Umbilical cord (tissue), 2 donors: ENCODE measurements around the gene HBG1. TPM values are rescaled to one million over a fixed set of nuclear protein-coding genes. Genes with fewer than 3 reads are reported as not detected.
A peak's percentile ranks its signal among the peaks of the same experiment; 100 is the strongest.
"Not testable (repeated sequence)": the region's sequence is repeated elsewhere in the genome, so short reads cannot be mapped to it uniquely, and the experiment has no call there.

Experiments
- DNase-seq: peaks from one replicate; pipeline ENCODE4 v3.0.0-alpha.2; 2015; ENCODE audit warnings: low spot score
- total RNA-seq: library from RNA; depleted of rRNA; stranded (reverse); fragments of >200 nt; gene quantifications from one replicate; pipeline ENCODE4 v1.2.3, GENCODE V29; 2014; ENCODE audit warnings: low replicate concordance; ENCODE audit not compliant: insufficient read depth

Gene HBG1
- 278 TPM for total RNA-seq

DNA sequence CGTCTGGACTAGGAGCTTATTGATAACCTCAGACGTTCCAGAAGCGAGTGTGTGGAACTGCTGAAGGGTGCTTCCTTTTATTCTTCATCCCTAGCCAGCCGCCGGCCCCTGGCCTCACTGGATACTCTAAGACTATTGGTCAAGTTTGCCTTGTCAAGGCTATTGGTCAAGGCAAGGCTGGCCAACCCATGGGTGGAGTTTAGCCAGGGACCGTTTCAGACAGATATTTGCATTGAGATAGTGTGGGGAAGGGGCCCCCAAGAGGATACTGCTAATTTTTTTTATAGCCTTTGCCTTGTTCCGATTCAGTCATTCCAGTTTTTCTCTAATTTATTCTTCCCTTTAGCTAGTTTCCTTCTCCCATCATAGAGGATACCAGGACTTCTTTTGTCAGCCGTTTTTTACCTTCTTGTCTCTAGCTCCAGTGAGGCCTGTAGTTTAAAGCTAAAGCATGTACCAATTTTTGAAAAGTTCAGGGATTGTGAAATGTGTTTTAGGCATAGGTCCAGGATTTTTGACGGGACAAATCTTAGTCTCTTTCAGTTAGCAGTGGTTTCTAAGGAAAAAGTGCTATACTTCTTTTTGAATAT is at the start of gene HBG1:
TSS of gene HBG1 (minus strand) at position 51 of the 590 bp plus-strand sequence. CDS start 53 bp downstream, outside the sequence.
- DNase-seq: peak; percentile 52

DNA sequence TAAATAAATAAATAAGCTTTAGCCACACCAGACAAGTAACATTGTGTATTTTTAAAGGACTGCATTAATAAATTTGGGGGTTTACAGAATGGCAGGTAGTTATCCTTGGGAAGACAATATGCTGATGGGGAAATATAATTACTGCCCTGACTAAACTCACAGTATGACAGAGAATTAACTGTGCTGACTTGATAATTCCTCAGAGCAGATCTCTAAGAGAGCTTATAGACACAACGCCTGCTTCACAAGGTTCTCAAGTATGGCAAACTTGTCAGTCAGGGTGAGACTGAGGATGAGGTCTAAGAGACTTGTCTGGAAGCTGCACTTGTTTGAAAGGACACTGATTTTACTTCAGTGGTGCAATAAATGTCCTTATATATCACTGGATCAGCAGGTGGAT is 48.8 kb upstream of the HBG1 start:
- no peak for DNase-seq

DNA sequence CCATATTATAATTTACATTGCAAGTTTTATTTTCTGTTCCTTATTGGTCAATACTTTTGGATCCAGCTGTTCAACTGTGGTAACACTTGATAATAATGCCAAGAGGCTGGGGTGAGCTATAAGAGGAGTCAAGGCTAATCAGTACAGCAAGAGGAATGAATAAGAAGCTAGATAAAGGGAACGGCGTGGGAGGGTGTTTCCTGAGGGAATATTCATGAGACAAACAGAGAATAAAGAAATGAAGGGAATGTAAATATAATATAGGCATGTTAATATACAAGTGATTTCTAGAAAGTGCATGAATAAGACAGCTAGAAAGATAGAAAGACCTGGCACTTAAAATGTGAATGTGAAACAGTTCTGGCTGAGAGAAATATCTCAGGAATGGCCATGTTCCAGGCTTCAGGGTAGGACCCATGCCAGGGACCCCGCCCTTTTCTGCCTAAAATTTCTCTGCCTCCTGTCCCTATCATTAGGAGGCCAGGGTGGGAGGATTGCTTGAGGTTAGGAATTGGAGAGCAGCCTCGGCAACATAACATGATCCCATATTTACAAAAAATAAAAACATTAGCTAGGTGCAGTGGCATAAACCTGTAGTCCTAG is 48.2 kb upstream of the HBG1 start:
- DNase-seq: no peak

DNA sequence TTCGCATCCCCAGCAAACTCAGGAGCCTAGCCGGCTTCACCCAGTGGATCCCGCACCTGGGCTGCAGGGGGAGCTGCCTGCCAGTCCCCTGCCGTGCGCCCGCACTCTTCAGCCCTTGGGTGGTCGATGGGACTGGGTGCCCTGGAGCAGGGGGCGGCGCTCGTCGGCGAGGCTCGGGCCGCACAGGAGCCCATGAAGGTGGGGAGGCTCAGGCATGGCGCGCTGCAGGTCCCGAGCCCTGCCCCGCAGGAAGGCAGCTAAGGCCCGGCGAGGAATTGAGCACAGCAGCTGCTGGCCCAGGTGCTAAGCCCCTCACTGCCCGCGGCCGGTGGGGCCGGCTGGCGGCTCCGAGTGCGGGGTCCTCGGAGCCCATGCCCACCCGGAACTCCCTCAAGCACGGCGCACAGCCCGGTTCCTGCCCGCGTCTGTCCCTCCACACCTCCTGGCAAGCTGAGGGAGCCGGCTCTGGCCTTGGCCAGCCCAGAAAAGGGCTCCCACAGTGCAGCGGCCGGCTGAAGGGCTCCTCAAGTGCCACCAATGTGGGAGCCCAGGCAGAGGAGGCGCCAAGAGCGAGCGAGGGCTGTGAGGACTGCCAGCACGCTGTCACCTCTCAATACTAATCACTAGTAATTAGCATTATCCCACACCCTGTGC is 44.8 kb upstream of the HBG1 start:
- DNase-seq: not testable (repeated sequence)

DNA sequence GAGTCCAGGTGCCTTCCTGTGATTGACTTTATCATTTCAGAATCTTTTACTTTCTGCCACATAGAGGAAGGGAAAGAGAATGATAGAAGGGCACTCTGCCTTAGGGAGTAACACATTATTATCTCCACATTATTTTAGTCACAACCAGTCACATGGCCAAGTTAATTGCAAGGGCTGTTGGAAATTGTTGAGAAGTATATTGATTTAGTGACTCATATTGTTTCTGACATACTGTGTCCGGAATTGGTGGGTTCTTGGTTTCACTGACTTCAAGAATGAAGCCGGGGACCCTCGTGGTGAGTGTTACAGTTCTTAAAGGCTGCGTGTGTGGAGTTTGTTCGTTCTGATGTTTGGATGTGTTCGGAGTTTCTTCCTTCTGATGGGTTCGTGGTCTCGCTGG is 43.4 kb upstream of the HBG1 start:
- DNase-seq: no peak

DNA sequence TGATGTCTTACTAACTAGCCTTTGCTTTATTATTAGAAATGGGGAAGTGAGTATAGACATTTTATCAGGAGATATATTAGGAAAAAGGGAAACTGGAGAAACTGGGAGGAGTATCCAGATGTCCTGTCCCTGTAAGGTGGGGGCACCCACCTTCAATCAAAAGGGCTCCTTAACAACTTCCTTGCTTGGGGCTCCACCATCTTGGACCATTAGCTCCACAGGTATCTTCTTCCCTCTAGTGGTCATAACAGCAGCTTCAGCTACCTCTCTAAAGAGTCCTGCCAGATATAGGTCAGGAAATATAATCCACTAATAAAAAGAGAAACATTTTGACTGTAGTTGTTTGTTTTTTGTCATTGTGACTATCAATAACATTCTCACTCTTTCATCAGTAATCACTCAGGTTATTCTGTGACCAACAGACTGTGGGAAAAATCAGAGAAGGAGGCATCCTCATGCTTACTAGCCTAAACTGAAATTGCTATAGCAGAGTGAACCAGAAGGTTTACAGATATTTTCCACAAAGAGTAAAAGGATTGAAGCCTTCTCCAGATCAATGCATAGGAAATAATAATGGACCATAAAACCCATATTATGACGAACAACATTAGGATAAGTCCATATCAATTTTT is 41.7 kb upstream of the HBG1 start:
- DNase-seq: no peak

DNA sequence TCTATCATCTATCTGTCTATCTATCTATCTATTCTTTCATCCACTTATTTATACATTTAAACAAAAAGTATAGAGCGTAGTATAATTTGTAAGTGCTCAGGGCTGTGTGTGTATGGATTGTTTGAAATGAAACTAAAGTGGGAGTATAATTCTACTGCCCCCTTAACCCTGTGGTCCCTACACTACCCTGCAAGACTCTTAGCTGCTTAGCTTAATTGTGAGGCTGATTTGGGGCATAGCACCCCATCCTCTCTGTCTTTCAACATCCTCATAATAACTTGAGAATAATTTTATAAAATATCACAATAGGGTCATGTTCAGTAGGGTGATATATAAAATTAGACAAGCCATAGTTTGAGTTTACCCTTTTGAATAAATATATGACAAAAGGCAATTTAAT is 40.4 kb upstream of the HBG1 start:
- no peak for DNase-seq

DNA sequence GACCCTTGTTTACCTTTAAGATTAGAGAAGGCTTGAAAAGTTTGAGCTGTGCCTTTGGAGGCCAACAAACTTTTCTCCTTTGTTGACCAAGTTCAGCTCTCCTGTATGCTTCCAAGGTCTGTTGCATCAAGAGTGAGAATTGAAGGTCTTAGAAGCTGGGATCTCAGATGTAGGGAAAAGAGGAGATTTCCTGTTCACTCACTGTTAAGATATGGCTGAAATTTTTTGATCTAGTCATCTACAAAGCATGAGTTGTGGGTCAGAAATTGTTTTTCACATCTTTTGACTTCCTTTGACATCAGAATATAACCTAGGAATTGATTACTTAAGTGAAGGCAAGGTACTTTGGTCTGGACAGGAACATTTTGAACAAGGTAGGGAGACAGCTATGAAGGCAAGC is 40.0 kb upstream of the HBG1 start:
- no peak for DNase-seq

DNA sequence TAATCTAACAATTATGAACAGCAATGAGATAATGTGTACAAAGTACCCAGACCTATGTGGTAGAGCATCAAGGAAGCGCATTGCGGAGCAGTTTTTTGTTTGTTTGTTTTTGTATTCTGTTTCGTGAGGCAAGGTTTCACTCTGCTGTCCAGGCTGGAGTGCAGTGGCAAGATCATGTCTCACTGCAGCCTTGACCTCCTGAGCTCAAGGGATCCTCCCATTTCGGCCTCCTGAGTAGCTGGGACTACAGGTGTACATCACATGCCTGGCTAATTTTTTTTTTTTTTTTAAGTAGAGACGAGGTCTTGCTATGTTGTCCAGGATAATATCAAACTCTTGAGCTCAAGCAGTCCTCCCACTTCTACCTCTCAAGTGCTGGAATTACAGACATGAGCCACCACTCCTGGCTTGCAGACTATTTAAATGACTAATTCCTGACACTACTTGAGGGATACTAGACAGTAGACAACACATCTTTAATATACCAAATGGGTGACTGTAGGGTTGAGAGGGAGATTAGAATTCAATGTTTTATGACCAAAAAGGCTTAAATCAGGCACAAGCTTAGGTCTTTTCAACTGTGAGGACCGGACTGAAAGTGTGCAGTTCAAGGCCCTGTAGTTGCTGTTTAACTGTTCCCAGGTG is 39.4 kb upstream of the HBG1 start:
- no peak for DNase-seq

DNA sequence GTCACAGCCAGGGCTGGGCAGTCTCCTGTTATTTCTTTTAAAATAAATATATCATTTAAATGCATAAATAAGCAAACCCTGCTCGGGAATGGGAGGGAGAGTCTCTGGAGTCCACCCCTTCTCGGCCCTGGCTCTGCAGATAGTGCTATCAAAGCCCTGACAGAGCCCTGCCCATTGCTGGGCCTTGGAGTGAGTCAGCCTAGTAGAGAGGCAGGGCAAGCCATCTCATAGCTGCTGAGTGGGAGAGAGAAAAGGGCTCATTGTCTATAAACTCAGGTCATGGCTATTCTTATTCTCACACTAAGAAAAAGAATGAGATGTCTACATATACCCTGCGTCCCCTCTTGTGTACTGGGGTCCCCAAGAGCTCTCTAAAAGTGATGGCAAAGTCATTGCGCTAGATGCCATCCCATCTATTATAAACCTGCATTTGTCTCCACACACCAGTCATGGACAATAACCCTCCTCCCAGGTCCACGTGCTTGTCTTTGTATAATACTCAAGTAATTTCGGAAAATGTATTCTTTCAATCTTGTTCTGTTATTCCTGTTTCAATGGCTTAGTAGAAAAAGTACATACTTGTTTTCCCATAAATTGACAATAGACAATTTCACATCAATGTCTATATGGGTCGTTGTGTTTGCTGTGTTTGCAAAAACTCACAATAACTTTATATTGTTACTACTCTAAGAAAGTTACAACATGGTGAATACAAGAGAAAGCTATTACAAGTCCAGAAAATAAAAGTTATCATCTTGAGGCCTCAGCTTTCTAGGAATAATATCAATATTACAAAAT is 38.6 kb upstream of the HBG1 start:
- DNase-seq: peak; percentile 62

DNA sequence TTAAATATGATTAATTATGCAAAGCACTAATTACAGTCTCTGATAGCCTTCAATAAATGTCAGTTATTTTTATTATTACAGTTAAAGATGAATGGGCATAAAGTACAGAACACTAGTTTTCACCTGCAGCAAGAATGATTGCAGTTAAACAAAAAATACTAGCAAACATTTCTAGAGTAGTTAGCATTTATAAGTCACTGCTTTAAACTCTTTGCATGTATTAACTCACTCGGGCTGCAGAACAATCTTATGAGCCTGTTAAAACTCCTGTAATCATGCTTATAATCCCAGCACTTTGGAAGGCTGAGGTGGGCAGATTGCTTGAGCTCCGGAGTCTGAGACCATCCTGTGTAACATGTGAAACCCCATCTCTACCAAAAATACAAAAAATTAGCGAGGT is 37.2 kb upstream of the HBG1 start:
- DNase-seq: no peak

DNA sequence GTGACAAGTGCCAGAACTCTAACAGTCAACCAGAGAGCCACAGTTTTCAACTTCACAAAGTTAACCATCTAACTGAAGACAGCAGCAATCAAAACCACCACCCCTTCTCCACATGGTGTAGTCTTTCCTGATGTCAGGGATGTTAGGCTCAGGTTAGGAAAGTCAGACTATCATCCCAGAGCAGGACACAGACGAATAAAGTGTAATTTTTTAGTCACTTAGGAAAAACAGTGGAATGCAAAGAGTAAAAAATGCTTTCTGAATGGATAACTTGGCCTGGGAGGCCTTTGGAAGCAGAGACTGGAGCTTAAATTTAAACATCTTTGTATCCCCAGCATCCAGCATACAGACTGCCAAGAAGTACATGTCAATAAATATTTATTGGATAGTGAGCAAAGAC is 36.7 kb upstream of the HBG1 start:
- no peak for DNase-seq

DNA sequence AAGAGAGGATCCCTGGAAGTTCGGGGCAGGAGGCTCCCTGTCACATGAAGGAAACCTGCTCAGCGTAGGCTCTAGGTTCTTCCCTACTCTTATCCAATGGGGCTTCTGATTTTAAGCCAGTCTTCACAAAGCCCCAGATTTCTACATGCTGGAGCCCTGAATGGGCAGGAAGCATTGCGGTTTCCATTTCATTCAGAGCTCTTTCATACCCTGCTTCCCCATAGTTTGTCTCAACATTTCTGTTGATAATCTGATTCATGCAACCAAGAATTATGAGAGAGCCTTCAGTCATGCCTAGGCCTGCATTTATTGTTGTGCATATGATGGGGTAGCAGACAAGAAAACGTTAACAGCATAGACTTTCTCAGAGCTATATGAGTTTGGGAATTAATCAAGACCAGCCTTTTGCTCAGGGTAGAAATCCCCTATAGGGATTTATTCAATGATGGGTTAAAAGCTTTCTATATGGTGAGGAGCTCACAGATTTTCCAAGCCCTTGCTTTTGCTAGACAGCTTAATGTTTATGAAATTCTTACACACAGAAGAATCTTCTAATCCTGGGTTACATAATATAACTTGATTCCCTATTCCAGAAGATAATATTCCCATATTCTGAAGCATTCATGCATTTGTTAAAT is 36.2 kb upstream of the HBG1 start:
- DNase-seq: no peak

DNA sequence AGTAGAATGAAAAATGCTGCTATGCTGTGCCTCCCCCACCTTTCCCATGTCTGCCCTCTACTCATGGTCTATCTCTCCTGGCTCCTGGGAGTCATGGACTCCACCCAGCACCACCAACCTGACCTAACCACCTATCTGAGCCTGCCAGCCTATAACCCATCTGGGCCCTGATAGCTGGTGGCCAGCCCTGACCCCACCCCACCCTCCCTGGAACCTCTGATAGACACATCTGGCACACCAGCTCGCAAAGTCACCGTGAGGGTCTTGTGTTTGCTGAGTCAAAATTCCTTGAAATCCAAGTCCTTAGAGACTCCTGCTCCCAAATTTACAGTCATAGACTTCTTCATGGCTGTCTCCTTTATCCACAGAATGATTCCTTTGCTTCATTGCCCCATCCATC is 35.0 kb upstream of the HBG1 start:
- DNase-seq: no peak

DNA sequence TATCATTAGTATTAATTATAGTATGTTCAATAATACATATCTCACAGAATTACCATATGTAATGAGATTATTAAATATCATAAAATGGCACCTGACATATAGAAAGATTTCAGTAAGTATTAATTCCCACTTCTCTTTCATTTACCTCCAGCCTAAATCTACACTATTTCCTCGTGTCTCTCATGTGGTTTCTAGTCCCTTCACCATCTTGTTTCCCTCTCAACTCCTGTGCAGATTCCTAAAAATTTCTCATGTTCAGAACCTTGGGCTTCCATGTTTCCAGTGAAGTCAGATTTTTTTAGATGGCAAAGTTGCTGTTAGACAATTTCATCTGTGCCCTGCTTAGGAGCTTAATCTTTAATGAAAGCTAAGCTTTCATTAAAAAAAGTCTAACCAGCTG is 34.2 kb upstream of the HBG1 start:
- no peak for DNase-seq

DNA sequence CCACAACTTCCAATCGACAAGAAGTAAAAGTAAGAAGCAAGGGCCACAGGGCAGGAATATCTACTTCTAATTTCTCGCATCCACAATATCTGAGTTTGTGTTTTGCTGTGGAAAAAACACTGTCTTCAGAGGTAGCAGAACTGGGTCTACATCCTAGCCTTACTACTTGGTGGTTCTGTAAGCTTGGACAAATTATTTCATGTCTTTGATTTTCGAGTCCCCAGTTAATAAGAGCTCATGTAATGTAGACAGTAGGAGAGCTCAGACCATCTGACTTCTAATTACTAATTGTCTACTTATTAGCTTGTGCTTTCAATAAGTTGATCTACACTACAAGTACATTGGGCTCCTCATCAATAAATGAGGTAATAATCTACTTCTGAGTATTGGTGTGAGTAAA is 33.4 kb upstream of the HBG1 start:
- no peak for DNase-seq

DNA sequence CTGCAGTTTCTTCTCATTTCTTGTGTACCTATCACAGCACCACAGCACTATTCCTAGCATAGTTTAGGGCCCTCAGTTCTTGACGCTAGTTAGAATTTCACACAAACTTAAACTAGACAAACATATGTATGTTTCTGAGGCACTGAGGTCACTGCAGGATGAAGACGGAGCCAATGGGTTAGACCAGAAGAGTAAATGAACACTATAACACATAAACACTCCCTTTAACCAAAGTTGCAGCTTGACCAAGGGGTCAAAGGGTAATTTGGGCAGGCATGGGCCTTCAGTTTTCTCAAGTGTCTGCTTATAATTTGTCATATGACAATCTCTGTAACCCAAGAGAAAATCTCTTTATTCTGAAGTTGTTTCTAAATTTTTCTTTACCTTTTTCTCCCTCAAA is 33.0 kb upstream of the HBG1 start:
- no peak for DNase-seq

DNA sequence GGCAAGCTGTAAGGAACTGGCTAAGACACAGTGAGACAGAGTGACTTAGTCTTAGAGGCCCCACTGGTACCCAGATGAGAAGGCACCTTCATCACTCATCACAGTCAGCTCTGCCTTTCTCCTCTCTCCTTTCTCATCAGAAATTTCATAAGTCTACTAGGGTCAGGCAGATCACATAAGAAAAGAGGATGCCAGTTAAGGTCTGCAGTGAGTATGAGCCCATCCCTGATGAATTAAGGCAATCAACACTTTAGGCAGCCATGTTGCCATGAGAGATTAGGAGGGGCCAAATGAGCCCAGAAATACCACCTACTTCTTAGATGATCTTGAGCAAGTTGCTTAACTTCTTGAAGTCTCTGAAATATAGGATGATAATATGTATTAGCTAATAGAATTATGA is 31.9 kb upstream of the HBG1 start:
- no peak for DNase-seq

DNA sequence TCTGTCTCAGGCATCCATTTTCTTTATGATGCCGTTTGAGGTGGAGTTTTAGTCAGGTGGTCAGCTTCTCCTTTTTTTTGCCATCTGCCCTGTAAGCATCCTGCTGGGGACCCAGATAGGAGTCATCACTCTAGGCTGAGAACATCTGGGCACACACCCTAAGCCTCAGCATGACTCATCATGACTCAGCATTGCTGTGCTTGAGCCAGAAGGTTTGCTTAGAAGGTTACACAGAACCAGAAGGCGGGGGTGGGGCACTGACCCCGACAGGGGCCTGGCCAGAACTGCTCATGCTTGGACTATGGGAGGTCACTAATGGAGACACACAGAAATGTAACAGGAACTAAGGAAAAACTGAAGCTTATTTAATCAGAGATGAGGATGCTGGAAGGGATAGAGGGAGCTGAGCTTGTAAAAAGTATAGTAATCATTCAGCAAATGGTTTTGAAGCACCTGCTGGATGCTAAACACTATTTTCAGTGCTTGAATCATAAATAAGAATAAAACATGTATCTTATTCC is 31.0 kb upstream of the HBG1 start:
- peak; percentile 92 for DNase-seq

DNA sequence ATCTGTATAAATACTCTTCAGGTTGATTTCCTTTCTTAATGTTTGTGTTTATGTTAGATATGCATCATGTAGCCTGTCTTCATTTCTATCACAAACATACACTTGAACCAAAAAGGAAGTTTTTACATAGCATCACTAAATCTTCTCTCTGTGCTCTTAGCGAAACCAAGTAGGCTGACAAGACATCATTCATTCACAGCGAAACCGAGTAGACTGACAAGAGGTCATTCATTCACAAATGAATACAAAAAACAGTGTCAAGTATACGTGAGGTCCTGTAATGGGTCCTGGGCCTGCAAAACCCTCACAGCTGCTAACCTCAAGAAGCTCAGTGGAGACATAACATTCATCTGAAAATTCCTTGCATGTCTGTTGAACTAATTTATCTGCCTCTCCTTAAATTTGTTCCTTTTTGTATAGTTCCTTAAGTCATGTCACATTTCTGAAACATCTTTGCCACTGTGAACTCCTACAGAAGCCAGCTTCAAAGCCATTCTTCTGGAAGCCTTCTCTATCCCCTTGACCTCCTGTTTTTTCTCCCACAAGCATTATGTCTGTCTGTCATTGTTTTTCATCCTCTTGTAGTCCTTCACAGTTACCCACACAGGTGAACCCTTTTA is 29.9 kb upstream of the HBG1 start:
- no peak for DNase-seq
